ENCODE data around the gene RIT1. TPM values are rescaled to one million over a fixed set of nuclear protein-coding genes. Genes with fewer than 3 reads are reported as not detected.

Gene RIT1
- total RNA-seq, 2 experiments from 2014 or later = 19.1 to 21.1 TPM

DNA sequence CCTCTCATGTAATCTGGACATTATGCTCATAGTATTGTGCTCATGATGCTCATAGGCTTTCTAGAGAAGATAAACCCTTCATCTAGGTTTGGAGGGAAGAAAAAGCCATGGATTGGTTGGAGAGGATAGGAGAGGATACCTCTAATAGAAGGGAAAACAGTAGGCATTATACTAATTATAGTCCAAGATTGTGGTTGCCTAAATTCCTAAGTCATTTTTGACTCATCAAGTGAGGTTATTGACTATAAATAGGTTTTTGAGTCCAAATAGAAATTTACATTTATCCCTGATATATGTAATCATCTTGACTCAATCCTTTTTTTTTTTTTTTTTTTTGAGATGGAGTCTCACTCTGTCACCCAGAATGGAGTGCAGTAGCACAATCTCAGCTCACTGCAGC lies 46.8 kb downstream of the RIT1 start:
- intact Hi-C loops (cut with micrococcal nuclease) = no loop called here
- Mint-ChIP-seq H3K27ac (no peak overlapping the region), H3K4me1 (ENCODE audit: low read depth) (peaks cover 20% of the 10 kb centered on the region), H3K27me3 (no peaks in the 10 kb centered on the region), H3K36me3 (no peaks in the 10 kb centered on the region), H3K4me3 (no peak overlapping the region), H3K9me3 (no peaks in the 10 kb centered on the region)
- no peak for DNase-seq
- POLR2A ChIA-PET = interaction anchor here (0.6 kb wide), 1 partner anchor 591 kb away, joined by 4 read pairs; no protein-coding TSS in a partner anchor
- CTCF ChIA-PET = no interaction called here

GRCh38 chr1:155861896-155862295 lies 49.3 kb downstream of the RIT1 start:
- intact Hi-C loops (cut with micrococcal nuclease) = loop anchor here (2.0 kb wide), 1 partner anchor 115 kb away; no protein-coding TSS in a partner anchor

DNA sequence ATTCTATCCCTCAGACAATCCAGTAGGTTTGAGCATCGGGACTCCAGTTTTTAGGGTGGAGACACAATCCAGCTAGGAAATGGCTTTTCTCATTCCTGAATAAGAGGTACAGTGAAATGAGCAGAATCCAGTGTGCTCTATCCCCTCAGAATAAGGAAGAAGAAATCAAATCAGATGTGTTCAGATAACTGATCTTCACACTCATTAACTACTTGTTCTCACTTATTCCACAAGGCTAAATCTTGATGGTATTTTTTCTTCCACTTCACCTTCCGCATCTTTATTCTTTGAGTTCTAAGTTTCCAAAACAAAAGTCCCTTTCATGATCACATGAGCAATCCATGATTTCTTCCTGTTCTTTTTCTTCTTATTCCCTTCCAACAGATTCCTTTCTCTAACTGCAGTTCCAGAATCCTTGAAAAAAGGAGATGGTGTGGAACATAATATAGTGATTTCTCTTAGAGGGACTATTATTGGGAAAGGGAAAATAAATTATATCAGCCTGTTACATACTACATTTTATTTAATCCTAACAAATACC lies 50.1 kb downstream of the RIT1 start:
- peaks cover 41% of the 10 kb centered on the region for H3K4me1 Mint-ChIP-seq (ENCODE audit: low read depth)
- POLR2A ChIA-PET = interaction anchor here (1.1 to 2.6 kb wide), 4 partner anchors 8 to 73 kb away, joined by 3 to 11 read pairs (median 4); no protein-coding TSS in a partner anchor
- CTCF ChIA-PET = interaction anchor here (1.2 to 2.0 kb wide), 2 partner anchors 56 to 129 kb away, joined by 3 to 7 read pairs; no protein-coding TSS in a partner anchor

More at GRCh38 chr1:155861896-155862295, 49.3 kb downstream of the RIT1 start:
- Mint-ChIP-seq H3K27me3 (no peaks in the 10 kb centered on the region), H3K9me3 (no peaks in the 10 kb centered on the region), H3K4me1 (ENCODE audit: low read depth) (peaks cover 37% of the 10 kb centered on the region), H3K36me3 (peaks cover 2% of the 10 kb centered on the region), H3K4me3 (no peak overlapping the region), H3K27ac (no peak overlapping the region)
- no peak for DNase-seq
- POLR2A ChIA-PET = interaction anchor here (1.3 kb wide), 1 partner anchor 72 kb away, joined by 3 read pairs; no protein-coding TSS in a partner anchor
- CTCF ChIA-PET = no interaction called here

GRCh38 chr1:155859881-155860871 lies 51.0 kb downstream of the RIT1 start:
- H3K27me3 Mint-ChIP-seq = no peaks in the 10 kb centered on the region
- peaks cover 3% of the 10 kb centered on the region for H3K36me3 Mint-ChIP-seq
- H3K9me3 Mint-ChIP-seq = no peaks in the 10 kb centered on the region
- peak overlapping the region; percentile 99 for H3K4me3 Mint-ChIP-seq
- intact Hi-C loops (cut with micrococcal nuclease) = loop anchor here (1.0 to 10.0 kb wide), 9 partner anchors 32 to 882 kb away; partner anchors contain the start of genes CLK2, HCN3, KHDC4 and LAMTOR2
- peak overlapping the region; percentile 93 for H3K27ac Mint-ChIP-seq
- ChIA-PET POLR2A (interaction anchor here (1.0 to 2.6 kb wide), 6 partner anchors 9 to 117 kb away, joined by 3 to 12 read pairs (median 6); partner anchors contain the start of gene KHDC4), CTCF (interaction anchor here (0.5 to 2.3 kb wide), 4 partner anchors 56 to 532 kb away, joined by 3 to 7 read pairs (median 4); partner anchors contain the start of gene UBQLN4)
- peak; percentile 85 for DNase-seq
- peaks cover 43% of the 10 kb centered on the region for H3K4me1 Mint-ChIP-seq (ENCODE audit: low read depth)

More for the DNA sequence above, 50.1 kb downstream of the RIT1 start:
- H3K27ac Mint-ChIP-seq = peak overlapping the region; percentile 93
- no peaks in the 10 kb centered on the region for H3K27me3 Mint-ChIP-seq
- H3K36me3 Mint-ChIP-seq = peaks cover 2% of the 10 kb centered on the region
- DNase-seq = no peak
- peak overlapping the region; percentile 99 for H3K4me3 Mint-ChIP-seq
- no peaks in the 10 kb centered on the region for H3K9me3 Mint-ChIP-seq
- intact Hi-C loops (cut with micrococcal nuclease) = loop anchor here (1.0 to 2.0 kb wide), 2 partner anchors 73 to 116 kb away; partner anchors contain the start of gene KHDC4

DNA sequence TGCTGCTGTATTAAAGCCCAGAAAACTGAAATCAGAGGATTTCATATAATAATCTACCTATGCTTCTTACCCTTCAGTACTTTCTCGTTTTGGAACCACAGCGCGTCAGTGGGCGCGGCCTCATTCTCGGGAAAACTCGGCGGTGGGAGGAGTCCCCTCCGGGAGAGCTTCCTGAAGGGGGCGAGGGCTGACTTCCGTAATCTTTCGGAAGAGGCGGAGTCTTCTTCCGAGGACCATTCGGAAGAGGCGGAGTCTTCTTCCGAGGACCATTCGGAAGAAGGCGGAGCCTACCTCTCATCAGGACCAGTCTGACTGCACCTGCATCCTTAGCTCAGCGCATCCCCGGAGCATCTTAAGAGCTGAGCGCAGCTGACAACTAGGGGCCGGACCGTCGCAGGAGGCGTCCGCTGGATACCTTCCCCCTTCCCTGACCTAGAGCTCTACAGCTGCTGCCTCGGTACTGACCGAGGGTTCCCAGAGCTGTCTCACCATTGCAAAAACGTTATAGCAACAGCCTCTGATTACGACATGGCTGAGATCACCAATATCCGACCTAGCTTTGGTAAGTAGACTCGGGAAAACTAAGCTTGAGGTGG lies 51.8 kb downstream of the RIT1 start, which contains the start of gene SYT11:
Gene SYT11, plus strand, starts transcription at position 334 of the 596 bp plus-strand sequence. Its CDS starts 195 bp downstream, at position 529.
- H3K4me1 Mint-ChIP-seq (ENCODE audit: low read depth) = peaks cover 45% of the 10 kb centered on the region
- peak within 1 kb of the TSS; percentile 93 for H3K27ac Mint-ChIP-seq
- H3K4me3 Mint-ChIP-seq = peak within 1 kb of the TSS; percentile 99
- ChIA-PET CTCF (interaction anchor here (2.0 to 2.3 kb wide), 2 partner anchors 130 to 194 kb away, joined by 6 to 7 read pairs; partner anchors contain the start of gene UBQLN4), POLR2A (interaction anchor here (0.9 to 2.6 kb wide), 5 partner anchors 10 to 223 kb away, joined by 3 to 12 read pairs (median 7); partner anchors contain the start of gene KHDC4)
- peaks cover 8% of the 10 kb centered on the region for H3K36me3 Mint-ChIP-seq
- intact Hi-C loops (cut with micrococcal nuclease) = loop anchor here (1.0 to 10.0 kb wide), 7 partner anchors 33 to 883 kb away; partner anchors contain the start of genes CLK2, HCN3, LAMTOR2 and MRPL24
- H3K27me3 Mint-ChIP-seq = no peaks in the 10 kb centered on the region
- no peaks in the 10 kb centered on the region for H3K9me3 Mint-ChIP-seq
- peak; percentile 97 for DNase-seq

DNA sequence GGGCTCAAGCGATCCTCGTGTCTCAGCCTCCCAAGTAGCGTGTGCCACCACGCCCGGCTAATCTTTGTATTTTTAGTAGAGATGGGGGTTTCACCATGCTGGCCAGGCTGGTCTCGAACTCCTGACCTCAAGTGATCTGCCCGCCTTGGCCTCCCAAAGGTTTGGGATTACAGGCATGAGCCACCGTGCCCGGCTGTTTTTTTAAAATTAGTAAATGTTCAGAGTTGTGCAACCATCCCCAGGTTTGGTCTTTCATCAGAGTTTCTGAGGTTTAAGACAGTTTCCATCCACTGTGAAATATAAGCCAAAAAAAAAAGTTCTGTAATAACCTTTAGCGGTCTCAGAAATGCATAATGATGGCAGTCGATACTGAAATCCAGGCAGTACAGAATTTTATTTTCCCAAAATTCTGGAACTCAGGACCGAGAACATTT lies 52.3 kb downstream of the RIT1 start:
- Mint-ChIP-seq H3K36me3 (peaks cover 8% of the 10 kb centered on the region), H3K27ac (peak overlapping the region; percentile 93), H3K27me3 (no peaks in the 10 kb centered on the region), H3K9me3 (no peaks in the 10 kb centered on the region), H3K4me3 (peak overlapping the region; percentile 99), H3K4me1 (ENCODE audit: low read depth) (peaks cover 45% of the 10 kb centered on the region)
- CTCF ChIA-PET = interaction anchor here (2.3 kb wide), 1 partner anchor 194 kb away, joined by 6 read pairs; the partner anchor contains the start of gene UBQLN4
- intact Hi-C loops (cut with micrococcal nuclease) = loop anchor here (1.0 to 10.0 kb wide), 7 partner anchors 33 to 883 kb away; partner anchors contain the start of genes CLK2, HCN3, LAMTOR2 and MRPL24
- DNase-seq = peak; percentile 62
- POLR2A ChIA-PET = interaction anchor here (0.9 to 2.6 kb wide), 6 partner anchors 11 to 224 kb away, joined by 3 to 12 read pairs (median 6); partner anchors contain the start of gene KHDC4

DNA sequence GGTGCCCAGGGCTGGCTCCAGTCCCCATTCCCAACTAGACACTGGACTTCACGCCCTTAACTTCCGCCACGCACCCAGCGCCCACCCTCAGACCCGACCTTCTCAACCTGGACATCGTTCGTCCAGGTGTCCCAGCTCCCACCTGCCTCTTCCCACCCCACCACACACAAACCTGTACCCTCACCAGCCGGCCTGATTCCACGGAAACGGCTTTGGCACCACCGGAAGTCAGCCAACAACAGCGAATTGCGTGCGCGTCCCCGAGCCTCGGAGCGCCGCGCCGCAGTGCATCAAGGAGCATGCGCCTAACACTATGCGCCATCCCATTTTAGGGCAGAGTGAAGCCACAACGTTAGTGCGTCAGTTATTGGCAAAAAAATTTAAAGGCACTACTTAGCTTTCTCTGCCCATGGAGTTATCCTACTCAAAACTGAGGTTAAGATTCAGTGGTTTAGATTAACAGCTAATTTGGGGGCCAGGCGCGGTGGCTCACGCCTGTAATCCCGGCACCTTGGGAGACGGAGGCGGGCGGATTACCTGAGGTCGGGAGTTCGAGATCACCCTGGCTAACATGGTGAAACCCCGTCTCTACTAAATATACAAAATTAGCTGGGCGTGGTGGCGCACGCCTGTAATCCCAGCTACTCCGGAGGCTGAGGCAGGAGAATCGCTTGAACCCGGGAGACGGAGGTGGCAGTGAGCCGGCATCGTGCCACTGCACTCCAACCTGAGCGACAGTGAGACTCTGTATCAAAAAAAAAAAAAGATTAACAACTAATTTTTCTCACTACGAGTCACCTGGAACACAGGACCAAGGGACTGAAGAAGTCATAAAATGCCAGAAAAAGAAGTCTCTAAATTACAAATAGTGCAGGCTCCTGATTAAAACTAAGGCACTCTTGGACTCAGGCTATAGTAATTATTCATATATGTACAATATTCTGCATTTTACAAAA lies 53.9 kb downstream of the RIT1 start, which contains the start of gene GON4L:
Gene GON4L, minus strand, starts transcription at position 240 of the 956 bp plus-strand sequence. CDS start 3,434 bp downstream, outside the sequence.
- Mint-ChIP-seq H3K27ac (peak within 1 kb of the TSS; percentile 97), H3K27me3 (no peaks in the 10 kb centered on the region), H3K4me1 (ENCODE audit: low read depth) (peaks cover 55% of the 10 kb centered on the region), H3K4me3 (peak within 1 kb of the TSS; percentile 99), H3K36me3 (peaks cover 16% of the 10 kb centered on the region), H3K9me3 (no peaks in the 10 kb centered on the region)
- CTCF ChIA-PET = interaction anchor here (1.0 to 1.5 kb wide), 4 partner anchors 14 to 209 kb away, joined by 3 to 8 read pairs (median 4); no protein-coding TSS in a partner anchor
- peak; percentile 94 for DNase-seq
- intact Hi-C loops (cut with micrococcal nuclease) = loop anchor here (5.0 to 10.0 kb wide), 5 partner anchors 35 to 885 kb away; partner anchors contain the start of genes CLK2, HCN3 and MRPL24
- POLR2A ChIA-PET = interaction anchor here (1.2 to 1.4 kb wide), 3 partner anchors 16 to 584 kb away, joined by 3 to 4 read pairs (median 4); partner anchors contain the start of gene CLK2

- H3K4me1 Mint-ChIP-seq (ENCODE audit: low read depth) = peaks cover 54% of the 10 kb centered on the region
- CTCF ChIA-PET = interaction anchor here (0.6 to 1.5 kb wide), 5 partner anchors 13 to 210 kb away, joined by 3 to 8 read pairs (median 3); partner anchors contain the start of gene UBQLN4
- intact Hi-C loops (cut with micrococcal nuclease) = loop anchor here (5.0 to 10.0 kb wide), 5 partner anchors 36 to 886 kb away; partner anchors contain the start of genes CLK2, HCN3 and MRPL24
Measured at GRCh38 chr1:155856257-155856974, 54.7 kb downstream of the RIT1 start.

DNA sequence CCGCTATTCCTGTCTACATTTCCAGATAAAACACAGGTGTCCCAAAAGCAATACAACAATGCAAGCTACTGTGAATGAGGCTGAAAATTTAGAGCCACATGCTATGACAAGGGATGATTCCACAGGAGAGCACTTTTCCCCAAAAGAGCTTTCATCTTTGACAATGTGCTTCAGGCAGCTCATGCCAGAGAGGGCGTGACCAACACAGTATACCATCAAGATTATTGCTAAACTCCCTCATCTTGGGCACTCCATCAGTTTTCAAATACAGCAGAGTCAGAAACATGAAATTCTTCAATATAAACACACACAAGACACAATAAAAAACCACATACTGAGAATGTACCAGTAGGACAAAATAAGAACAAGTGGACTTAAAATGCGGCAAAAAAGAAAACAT lies 60.8 kb downstream of the RIT1 start:
- intact Hi-C loops (cut with micrococcal nuclease) = loop anchor here (10.0 kb wide), 1 partner anchor 576 kb away; the partner anchor contains the start of genes CLK2 and HCN3
- no peaks in the 10 kb centered on the region for H3K9me3 Mint-ChIP-seq
- H3K27ac Mint-ChIP-seq = no peak overlapping the region
- no peak for DNase-seq
- H3K36me3 Mint-ChIP-seq = peaks cover 41% of the 10 kb centered on the region
- POLR2A ChIA-PET = interaction anchor here (0.5 kb wide), 1 partner anchor 32 kb away, joined by 3 read pairs; no protein-coding TSS in a partner anchor
- H3K4me1 Mint-ChIP-seq (ENCODE audit: low read depth) = peaks cover 39% of the 10 kb centered on the region
- CTCF ChIA-PET = no interaction called here
- H3K27me3 Mint-ChIP-seq = no peaks in the 10 kb centered on the region
- no peak overlapping the region for H3K4me3 Mint-ChIP-seq

More at GRCh38 chr1:155856257-155856974, 54.7 kb downstream of the RIT1 start:
- no peaks in the 10 kb centered on the region for H3K9me3 Mint-ChIP-seq
- peak overlapping the region; percentile 97 for H3K27ac Mint-ChIP-seq
- no peak for DNase-seq
- no peaks in the 10 kb centered on the region for H3K27me3 Mint-ChIP-seq
- peaks cover 19% of the 10 kb centered on the region for H3K36me3 Mint-ChIP-seq
- POLR2A ChIA-PET = interaction anchor here (1.3 to 1.4 kb wide), 2 partner anchors 15 to 583 kb away, joined by 3 to 4 read pairs; partner anchors contain the start of gene CLK2
- peak overlapping the region; percentile 99 for H3K4me3 Mint-ChIP-seq
